ENCODE data around the gene ARID1A.
"Not testable (repeated sequence)": the region's sequence is repeated elsewhere in the genome, so short reads cannot be mapped to it uniquely, and the experiment has no call there.

Gene ARID1A

GRCh38 chr1:26792924-26793323 lies 97.1 kb downstream of the ARID1A start:
- TF ChIP-seq, protein P1, sequence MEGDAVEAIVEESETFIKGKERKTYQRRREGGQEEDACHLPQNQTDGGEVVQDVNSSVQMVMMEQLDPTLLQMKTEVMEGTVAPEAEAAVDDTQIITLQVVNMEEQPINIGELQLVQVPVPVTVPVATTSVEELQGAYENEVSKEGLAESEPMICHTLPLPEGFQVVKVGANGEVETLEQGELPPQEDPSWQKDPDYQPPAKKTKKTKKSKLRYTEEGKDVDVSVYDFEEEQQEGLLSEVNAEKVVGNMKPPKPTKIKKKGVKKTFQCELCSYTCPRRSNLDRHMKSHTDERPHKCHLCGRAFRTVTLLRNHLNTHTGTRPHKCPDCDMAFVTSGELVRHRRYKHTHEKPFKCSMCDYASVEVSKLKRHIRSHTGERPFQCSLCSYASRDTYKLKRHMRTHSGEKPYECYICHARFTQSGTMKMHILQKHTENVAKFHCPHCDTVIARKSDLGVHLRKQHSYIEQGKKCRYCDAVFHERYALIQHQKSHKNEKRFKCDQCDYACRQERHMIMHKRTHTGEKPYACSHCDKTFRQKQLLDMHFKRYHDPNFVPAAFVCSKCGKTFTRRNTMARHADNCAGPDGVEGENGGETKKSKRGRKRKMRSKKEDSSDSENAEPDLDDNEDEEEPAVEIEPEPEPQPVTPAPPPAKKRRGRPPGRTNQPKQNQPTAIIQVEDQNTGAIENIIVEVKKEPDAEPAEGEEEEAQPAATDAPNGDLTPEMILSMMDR (IDR thresholded peaks at IDR 0.05; ENCODE audit: low read depth, low read length), result no peak
- H3K4me3 ChIP-seq (ENCODE audit: low read depth, low read length), result no peak overlapping the region

GRCh38 chr1:26794391-26794790 lies 98.6 kb downstream of the ARID1A start:
- H3K4me3 ChIP-seq (ENCODE audit: low read depth, low read length), result no peak overlapping the region
- TF ChIP-seq, protein P1 (IDR thresholded peaks at IDR 0.05; ENCODE audit: low read depth, low read length), result no peak

GRCh38 chr1:26797627-26798026 lies 101.8 kb downstream of the ARID1A start:
- TF ChIP-seq, protein P1 (IDR thresholded peaks at IDR 0.05; ENCODE audit: low read depth, low read length), result no peak
- no peak overlapping the region for H3K4me3 ChIP-seq (ENCODE audit: low read depth, low read length)

GRCh38 chr1:26799479-26800142 lies 103.8 kb downstream of the ARID1A start:
- peak overlapping the region; percentile 34 for H3K4me3 ChIP-seq (ENCODE audit: low read depth, low read length)
- TF ChIP-seq, protein P1 (IDR thresholded peaks at IDR 0.05; ENCODE audit: low read depth, low read length), result no peak

GRCh38 chr1:26803932-26804331 lies 108.1 kb downstream of the ARID1A start:
- not testable (repeated sequence) for H3K4me3 ChIP-seq (ENCODE audit: low read depth, low read length)

GRCh38 chr1:26810105-26810504 lies 114.3 kb downstream of the ARID1A start:
- TF ChIP-seq, protein P1 (IDR thresholded peaks at IDR 0.05; ENCODE audit: low read depth, low read length), result peak; percentile 87
- H3K4me3 ChIP-seq (ENCODE audit: low read depth, low read length), result not testable (repeated sequence)

DNA sequence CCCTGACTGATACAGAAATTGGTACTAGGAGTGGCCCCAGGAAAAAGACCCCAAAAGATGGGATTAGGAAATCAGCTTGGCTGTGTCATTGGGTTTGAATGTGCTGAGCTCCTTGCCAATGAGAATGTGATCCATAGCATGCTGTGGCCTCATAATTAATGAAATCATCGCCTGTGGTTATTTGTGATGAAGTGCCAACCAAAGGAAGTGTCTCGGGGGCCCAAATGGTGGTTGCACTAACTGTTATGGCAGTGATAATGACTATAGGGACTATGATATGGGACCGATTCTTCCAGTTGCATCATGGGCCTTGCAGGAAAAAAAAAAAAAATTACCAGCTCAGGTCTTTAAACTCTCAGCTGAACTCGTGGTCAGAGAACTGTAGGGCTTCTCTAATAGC lies 115.2 kb downstream of the ARID1A start:
- TF ChIP-seq, protein P1 (IDR thresholded peaks at IDR 0.05; ENCODE audit: low read depth, low read length), result no peak
- no peak overlapping the region for H3K4me3 ChIP-seq (ENCODE audit: low read depth, low read length)

DNA sequence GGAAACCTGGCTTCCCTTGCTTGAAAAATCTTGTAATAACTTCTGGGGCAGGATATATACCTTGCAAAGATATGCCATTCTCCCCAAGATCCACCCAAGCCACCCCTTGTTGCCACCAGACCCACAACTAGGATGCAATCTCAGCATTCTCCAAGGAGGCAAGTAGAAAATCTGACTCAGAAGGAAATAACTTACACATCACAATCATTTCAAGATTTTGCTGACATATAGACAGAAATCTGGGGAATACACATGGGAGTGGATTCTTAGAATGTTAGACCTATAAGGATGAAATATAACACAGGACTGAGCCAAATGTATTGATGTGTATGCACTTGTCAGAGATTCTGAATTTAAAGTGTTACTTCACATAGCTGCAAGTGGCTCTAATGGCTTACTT lies 115.9 kb downstream of the ARID1A start:
- H3K4me3 ChIP-seq (ENCODE audit: low read depth, low read length), result no peak overlapping the region
- TF ChIP-seq, protein P1 (IDR thresholded peaks at IDR 0.05; ENCODE audit: low read depth, low read length), result no peak
